Trophoblast cell (in vitro differentiated cells and primary cell): ENCODE data around the gene COQ5.
"Not testable (repeated sequence)": the region's sequence is repeated elsewhere in the genome, so short reads cannot be mapped to it uniquely, and the experiment has no call there.

ENCODE experiments used
- DNase-seq, 2 donors: peaks; one replicate each; pipeline ENCODE4 v3.0.0-alpha.2; 2016
- H2AFZ ChIP-seq: 2 replicates; pipeline ENCODE4 v1.6.1; 2013; ENCODE audit warnings: low read length, moderate library complexity, mild to moderate bottlenecking; ENCODE audit not compliant: insufficient read depth, poor library complexity
- H2AK5ac ChIP-seq: 2 replicates; pipeline ENCODE4 v1.6.1; 2013; ENCODE audit warnings: mild to moderate bottlenecking, low read length
- H2BK120ac ChIP-seq: 2 replicates; pipeline ENCODE4 v1.6.1; 2013; ENCODE audit warnings: low read length, mild to moderate bottlenecking, moderate library complexity; ENCODE audit not compliant: insufficient read depth, poor library complexity
- H2BK12ac ChIP-seq: 2 replicates; pipeline ENCODE4 v1.6.1; 2013; ENCODE audit warnings: mild to moderate bottlenecking, low read length, moderate library complexity
- H2BK5ac ChIP-seq: 2 replicates; pipeline ENCODE4 v1.6.1; 2013; ENCODE audit warnings: low read length, low read depth, moderate library complexity, mild to moderate bottlenecking; ENCODE audit not compliant: poor library complexity
- H3K14ac ChIP-seq: 2 replicates; pipeline ENCODE4 v1.6.1; 2013; ENCODE audit warnings: mild to moderate bottlenecking, low read length
- H3K18ac ChIP-seq: 2 replicates; pipeline ENCODE4 v1.6.1; 2013; ENCODE audit warnings: mild to moderate bottlenecking, low read length
- H3K23ac ChIP-seq: 2 replicates; pipeline ENCODE4 v1.6.1; 2013; ENCODE audit warnings: low read length
- H3K27ac ChIP-seq: 2 replicates; pipeline ENCODE4 v1.5.1; 2013; ENCODE audit warnings: low read depth, mild to moderate bottlenecking, inconsistent platforms, low read length, moderate library complexity
- H3K27me3 ChIP-seq: 2 replicates; pipeline ENCODE4 v1.6.1; 2013; ENCODE audit warnings: inconsistent platforms, mild to moderate bottlenecking, low read length, moderate library complexity; ENCODE audit not compliant: insufficient read depth
- H3K36me3 ChIP-seq, 2 experiments: 1 replicate in 1 of 2; 2 replicates in 1 of 2; pipeline ENCODE4 v1.6.1; 2013; ENCODE audit warnings: low read length in 2 of 2, mild to moderate bottlenecking in 2 of 2, moderate library complexity in 1 of 2; ENCODE audit not compliant: insufficient read depth in 2 of 2, control insufficient read depth in 1 of 2
- H3K4ac ChIP-seq: 2 replicates; pipeline ENCODE4 v1.6.1; 2013; ENCODE audit warnings: low read depth, mild to moderate bottlenecking, low read length, moderate library complexity
- H3K4me1 ChIP-seq, 2 experiments: 1 replicate in 1 of 2; 2 replicates in 1 of 2; pipeline ENCODE4 v1.6.1; 2013; ENCODE audit warnings: low read length in 2 of 2, mild to moderate bottlenecking in 2 of 2, moderate library complexity in 1 of 2; ENCODE audit not compliant: insufficient read depth in 2 of 2, control insufficient read depth in 1 of 2
- H3K4me2 ChIP-seq: 2 replicates; pipeline ENCODE4 v1.6.1; 2013; ENCODE audit warnings: inconsistent platforms, mild to moderate bottlenecking, low read length, moderate library complexity
- H3K4me3 ChIP-seq: 2 replicates; pipeline ENCODE4 v1.5.1; 2013; ENCODE audit warnings: mild to moderate bottlenecking, low read depth, low read length, inconsistent platforms
- H3K79me1 ChIP-seq: one replicate; pipeline ENCODE4 v1.6.1; 2013; ENCODE audit warnings: low read length
- H3K79me2 ChIP-seq: 2 replicates; pipeline ENCODE4 v1.6.1; 2013; ENCODE audit warnings: low read length, mild to moderate bottlenecking; ENCODE audit not compliant: control insufficient read depth, insufficient read depth, poor library complexity
- H3K9ac ChIP-seq: 2 replicates; pipeline ENCODE4 v1.6.1; 2013; ENCODE audit warnings: mild to moderate bottlenecking, low read length
- H3K9me3 ChIP-seq: 2 replicates; pipeline ENCODE4 v1.6.1; 2013; ENCODE audit warnings: low read depth, mild to moderate bottlenecking, control low read depth, inconsistent platforms, low read length; ENCODE audit not compliant: insufficient read depth
- H4K12ac ChIP-seq: 2 replicates; pipeline ENCODE4 v1.6.1; 2013; ENCODE audit warnings: low read depth, mild to moderate bottlenecking, low read length, moderate library complexity
- H4K8ac ChIP-seq: 2 replicates; pipeline ENCODE4 v1.6.1; 2013; ENCODE audit warnings: low read depth, mild to moderate bottlenecking, low read length, moderate library complexity
- H4K91ac ChIP-seq: one replicate; pipeline ENCODE4 v1.6.1; 2013; ENCODE audit warnings: low read depth, mild to moderate bottlenecking, low read length, moderate library complexity
- WGBS: extraction: QIAGEN DNeasy Blood & Tissue Kit; methylation state at CpG from one replicate; pipeline ENCODE4 v1.1.7; 2013; ENCODE audit warnings: missing lambda C conversion rate; ENCODE audit not compliant: insufficient read length, insufficient coverage; ENCODE audit errors: extremely low coverage; 5-methylcytosine and 5-hydroxymethylcytosine counted together

Gene COQ5

DNA sequence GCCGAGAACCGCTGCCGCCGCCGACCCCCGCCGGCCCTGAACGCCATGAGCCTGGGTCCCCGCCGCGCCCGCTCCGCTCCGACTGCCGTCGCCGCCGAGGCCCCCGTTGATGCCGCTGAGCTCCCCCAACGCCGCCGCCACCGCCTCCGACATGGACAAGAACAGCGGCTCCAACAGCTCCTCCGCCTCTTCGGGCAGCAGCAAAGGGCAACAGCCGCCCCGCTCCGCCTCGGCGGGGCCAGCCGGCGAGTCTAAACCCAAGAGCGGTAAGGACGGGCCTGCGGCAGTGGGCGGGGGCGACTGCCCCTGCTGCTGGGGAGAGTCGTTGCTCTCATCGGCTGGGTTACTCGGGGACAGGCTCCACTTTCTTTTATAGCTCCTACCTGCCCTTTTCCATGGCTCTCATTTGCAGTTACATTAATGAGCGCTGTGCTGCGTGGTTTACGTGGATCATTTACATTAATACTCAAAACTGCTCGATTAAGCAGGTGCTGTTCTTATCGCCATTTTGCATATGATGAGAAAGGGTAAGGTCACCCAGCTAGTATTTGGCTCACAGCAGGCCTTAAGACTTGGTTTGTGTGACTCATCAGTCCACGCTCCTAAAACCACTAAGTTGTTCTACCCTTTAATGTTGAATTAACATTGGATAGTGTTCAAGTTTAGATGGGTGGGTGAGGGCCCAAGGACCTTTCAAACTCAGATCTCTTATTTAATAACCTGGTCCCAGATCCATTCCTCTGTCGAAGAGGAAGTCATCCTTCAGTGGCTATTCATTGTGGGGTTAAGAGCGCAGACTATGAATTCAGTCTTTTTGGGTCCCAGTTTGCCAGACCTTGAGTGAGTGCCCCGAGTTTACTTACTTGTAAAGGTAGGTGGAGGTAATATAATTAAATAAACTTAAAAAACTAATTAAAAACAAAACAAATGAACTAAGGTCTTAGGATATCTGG is 6.0 kb upstream of the COQ5 start:
- H4K91ac ChIP-seq: peak overlapping the region; percentile 86
- peak in 1 of 2 donors; percentile 58 for DNase-seq
- H3K4ac ChIP-seq: peak overlapping the region; percentile 89
- no peak overlapping the region for H3K23ac ChIP-seq
- no peaks in the 10 kb centered on the region for H3K9me3 ChIP-seq
- peak overlapping the region; percentile 61 for H3K4me2 ChIP-seq
- peaks cover 2 to 5% of the 10 kb centered on the region in 2 experiments for H3K36me3 ChIP-seq
- H3K18ac ChIP-seq: peak overlapping the region; percentile 86
- H3K79me2 ChIP-seq: peaks cover 23% of the 10 kb centered on the region
- H2AK5ac ChIP-seq: peak overlapping the region; percentile 58
- H3K4me1 ChIP-seq: peaks cover 6% of the 10 kb centered on the region in 2 experiments
- H4K12ac ChIP-seq: peak overlapping the region; percentile 75
- peak overlapping the region; percentile 99 for H3K9ac ChIP-seq
- peak overlapping the region; percentile 83 for H3K14ac ChIP-seq
- H2BK5ac ChIP-seq: peak overlapping the region; percentile 72
- peak overlapping the region; percentile 67 for H2BK120ac ChIP-seq
- no peaks in the 10 kb centered on the region for H3K27me3 ChIP-seq
- H2AFZ ChIP-seq: peak overlapping the region; percentile 89
- H3K79me1 ChIP-seq: peaks cover 7% of the 10 kb centered on the region
- peak overlapping the region; percentile 51 for H3K27ac ChIP-seq
- WGBS: no CpG with 5 or more reads among the region's 52 CpGs
- H4K8ac ChIP-seq: peak overlapping the region; percentile 76
- no peak overlapping the region for H2BK12ac ChIP-seq
- H3K4me3 ChIP-seq: peak overlapping the region; percentile 99

DNA sequence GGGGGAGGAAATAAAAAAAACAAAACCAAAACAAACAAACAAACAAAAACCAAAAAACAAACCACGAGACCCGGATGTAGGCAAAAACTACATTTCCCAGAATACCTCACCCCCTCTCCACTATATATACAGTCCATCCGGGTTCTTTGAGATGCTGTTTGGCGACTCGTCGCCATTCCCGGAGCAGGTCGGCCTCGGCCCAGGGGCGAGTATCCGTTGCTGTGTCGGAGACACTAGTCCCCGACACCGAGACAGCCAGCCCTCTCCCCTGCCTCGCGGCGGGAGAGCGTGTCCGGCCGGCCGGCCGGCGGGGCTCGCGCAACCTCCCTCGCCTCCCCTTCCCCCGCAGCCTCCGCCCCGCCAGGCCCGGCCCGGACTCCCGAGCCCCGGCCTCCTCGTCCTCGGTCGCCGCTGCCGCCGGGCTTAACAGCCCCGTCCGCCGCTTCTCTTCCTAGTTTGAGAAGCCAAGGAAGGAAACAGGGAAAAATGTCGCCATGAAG is 5.3 kb upstream of the COQ5 start, which contains the start of gene RNF10:
Gene RNF10 (plus strand): TSS at position 154 of the 500 bp plus-strand sequence. CDS start 456 bp downstream, outside the sequence.
- H2BK120ac ChIP-seq: peak within 1 kb of the TSS; percentile 67
- no peaks in the 10 kb centered on the region for H3K9me3 ChIP-seq
- peak within 1 kb of the TSS; percentile 99 for H3K4me3 ChIP-seq
- H3K79me2 ChIP-seq: peaks cover 20% of the 10 kb centered on the region
- peak within 1 kb of the TSS; percentile 86 for H4K91ac ChIP-seq
- peak within 1 kb of the TSS; percentile 72 for H2BK5ac ChIP-seq
- H2BK12ac ChIP-seq: peak within 1 kb of the TSS; percentile 50
- peak; percentile 77 to 98 for DNase-seq
- H2AK5ac ChIP-seq: peak within 1 kb of the TSS; percentile 58
- peaks cover 9% of the 10 kb centered on the region for H3K79me1 ChIP-seq
- H3K23ac ChIP-seq: no peak within 1 kb of the TSS
- H3K4me1 ChIP-seq: peaks cover 6% of the 10 kb centered on the region in 2 experiments
- H3K27me3 ChIP-seq: no peaks in the 10 kb centered on the region
- H3K27ac ChIP-seq: peak within 1 kb of the TSS; percentile 51
- H3K36me3 ChIP-seq: peaks cover 2 to 5% of the 10 kb centered on the region in 2 experiments
- peak within 1 kb of the TSS; percentile 83 for H3K14ac ChIP-seq
- peak within 1 kb of the TSS; percentile 89 for H2AFZ ChIP-seq
- no CpG with 5 or more reads among the region's 43 CpGs for WGBS
- peak within 1 kb of the TSS; percentile 75 for H4K12ac ChIP-seq
- peak within 1 kb of the TSS; percentile 86 for H3K18ac ChIP-seq
- H3K4me2 ChIP-seq: peak within 1 kb of the TSS; percentile 61
- H3K9ac ChIP-seq: peak within 1 kb of the TSS; percentile 99
- H3K4ac ChIP-seq: peak within 1 kb of the TSS; percentile 89
- peak within 1 kb of the TSS; percentile 82 for H4K8ac ChIP-seq

DNA sequence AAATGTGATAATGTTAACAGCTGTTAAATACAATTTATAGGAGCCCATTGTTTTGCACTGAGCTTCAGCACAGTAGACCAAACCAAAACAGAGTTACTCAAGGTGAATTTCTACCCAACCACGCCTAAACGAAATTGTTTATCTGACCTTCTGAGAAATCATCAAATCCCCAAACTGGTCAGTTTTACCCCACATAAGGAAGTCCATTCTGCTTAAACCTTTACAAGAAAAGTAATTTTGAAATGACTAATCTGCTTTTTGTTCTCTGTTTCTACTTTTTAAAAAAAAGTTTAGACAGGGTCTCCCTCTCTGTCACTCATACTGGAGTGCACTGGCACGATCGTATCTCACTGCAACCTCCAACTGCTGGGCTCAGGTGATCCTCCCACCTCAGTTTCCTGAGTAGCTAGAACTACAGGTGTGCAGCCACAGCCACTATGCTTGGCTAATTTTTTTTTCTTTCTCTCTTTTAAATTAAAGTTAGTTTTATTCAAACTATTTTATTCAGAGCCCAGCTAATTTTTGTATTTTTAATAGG is 3.8 kb upstream of the COQ5 start:
- Histone ChIP-seq H3K79me2 (peaks cover 20% of the 10 kb centered on the region), H4K8ac (no peak overlapping the region), H2AFZ (no peak overlapping the region), H3K4ac (no peak overlapping the region), H3K27ac (no peak overlapping the region), H3K36me3 (peaks cover 2 to 4% of the 10 kb centered on the region in 2 experiments), H2BK120ac (no peak overlapping the region), H3K79me1 (peaks cover 16% of the 10 kb centered on the region), H2BK5ac (no peak overlapping the region), H3K4me1 (peaks cover 6% of the 10 kb centered on the region in 2 experiments), H3K14ac (no peak overlapping the region), H3K27me3 (no peaks in the 10 kb centered on the region), H4K91ac (no peak overlapping the region), H3K4me3 (no peak overlapping the region), H3K9me3 (no peaks in the 10 kb centered on the region), H3K9ac (no peak overlapping the region), H3K23ac (no peak overlapping the region), H3K18ac (no peak overlapping the region), H4K12ac (no peak overlapping the region), H2AK5ac (no peak overlapping the region), H3K4me2 (no peak overlapping the region), H2BK12ac (no peak overlapping the region)
- no CpG with 5 or more reads among the region's 4 CpGs for WGBS
- no peak for DNase-seq

DNA sequence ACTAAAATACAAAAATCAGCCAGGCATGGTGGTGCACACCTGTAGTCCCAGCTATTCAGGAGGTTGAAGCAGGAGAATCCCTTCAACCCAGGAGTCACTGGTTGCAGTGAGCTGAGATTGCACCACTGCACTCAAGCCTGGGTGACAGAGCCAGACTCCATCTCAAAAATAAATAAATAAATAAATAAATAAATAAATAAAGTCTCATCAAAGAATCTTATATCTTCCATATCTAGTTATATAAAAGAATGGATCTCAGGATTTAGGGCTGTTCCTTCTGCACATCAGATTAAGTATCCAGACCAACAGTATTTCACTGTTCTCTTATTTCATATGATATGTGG is 1.4 kb upstream of the COQ5 start:
- H4K12ac ChIP-seq, H3K27ac ChIP-seq, H3K9me3 ChIP-seq, DNase-seq, H2BK12ac ChIP-seq, H2AFZ ChIP-seq, H4K91ac ChIP-seq, H3K4me2 ChIP-seq, H3K14ac ChIP-seq, H3K27me3 ChIP-seq, H2AK5ac ChIP-seq, H4K8ac ChIP-seq, H3K4me1 ChIP-seq, H2BK120ac ChIP-seq, H3K4ac ChIP-seq, H3K4me3 ChIP-seq, H3K23ac ChIP-seq, H3K18ac ChIP-seq, H3K36me3 ChIP-seq, H2BK5ac ChIP-seq, H3K9ac ChIP-seq: not testable (repeated sequence)
- Histone ChIP-seq H3K79me1 (peaks cover 16% of the 10 kb centered on the region), H3K79me2 (peaks cover 13% of the 10 kb centered on the region)
